Smooth muscle cell (in vitro differentiated cells): ENCODE measurements around the gene ZBTB49. TPM values are rescaled to one million over a fixed set of nuclear protein-coding genes. Genes with fewer than 3 reads are reported as not detected.

ENCODE experiments used
- DNase-seq: peaks from one replicate; lab custom pipeline; 2025; ENCODE audit not compliant: unreplicated experiment; lab: John Stamatoyannopoulos, UW
- H2AFZ ChIP-seq: fragments of 200-600 bp; sonication (generic); 2 replicates; pipeline ENCODE4 v1.6.0; 2016; ENCODE audit warnings: antibody characterized with exemption, low read depth, mild to moderate bottlenecking
- H3F3A ChIP-seq: fragments of 200-600 bp; sonication (generic); 2 replicates; pipeline ENCODE4 v1.6.0; 2017; ENCODE audit warnings: antibody characterized with exemption, low read depth
- H3K27ac ChIP-seq: fragments of 200-600 bp; sonication (generic); 2 replicates; pipeline ENCODE4 v1.5.1; 2016; ENCODE audit warnings: low read depth, mild to moderate bottlenecking
- H3K27me3 ChIP-seq: fragments of 200-600 bp; sonication (generic); 2 replicates; pipeline ENCODE4 v1.6.1; 2016; ENCODE audit warnings: low read depth, mild to moderate bottlenecking
- H3K36me3 ChIP-seq: fragments of 200-600 bp; sonication (generic); 2 replicates; pipeline ENCODE4 v1.5.1; 2016; ENCODE audit warnings: low read depth
- H3K4me1 ChIP-seq: fragments of 200-600 bp; sonication (generic); 2 replicates; pipeline ENCODE4 v1.5.1; 2016; ENCODE audit warnings: low read depth
- H3K4me2 ChIP-seq: fragments of 200-600 bp; sonication (generic); 2 replicates; pipeline ENCODE4 v1.6.0; 2016; ENCODE audit warnings: mild to moderate bottlenecking
- H3K4me3 ChIP-seq: fragments of 200-600 bp; sonication (generic); 2 replicates; pipeline ENCODE4 v1.5.1; 2016; ENCODE audit warnings: mild to moderate bottlenecking
- H3K79me2 ChIP-seq: fragments of 200-600 bp; sonication (generic); 2 replicates; pipeline ENCODE4 v1.6.0; 2016; ENCODE audit warnings: low read depth, mild to moderate bottlenecking
- H3K9ac ChIP-seq: fragments of 200-600 bp; sonication (generic); 2 replicates; pipeline ENCODE4 v1.6.0; 2016; ENCODE audit warnings: low read depth
- H3K9me3 ChIP-seq: fragments of 200-600 bp; sonication (generic); replicated peaks from 2 replicates; pipeline ENCODE4 v1.5.1; 2016; ENCODE audit warnings: low read depth
- H4K20me1 ChIP-seq: fragments of 200-600 bp; sonication (generic); 2 replicates; pipeline ENCODE4 v1.6.0; 2016; ENCODE audit warnings: low read depth
- WGBS: methylation state at CpG from one replicate; pipeline ENCODE4 v1.1.7; 2016; ENCODE audit warnings: low lambda C conversion rate; 5-methylcytosine and 5-hydroxymethylcytosine counted together
- polyA plus RNA-seq: library from polyadenylated mRNA; unstranded; fragments of >200 nt; fragmentation: Nextera tagmentation; extraction: Ambion mirVana; gene quantifications from 2 replicates; pipeline ENCODE4 v1.2.1, GENCODE V29; 2016
- total RNA-seq: library from RNA; depleted of rRNA; stranded (reverse); fragments of >200 nt; gene quantifications from 2 replicates; pipeline ENCODE4 v1.2.3, GENCODE V29; 2014
- TF ChIP-seq, protein P1 (sequence below): fragments of 200-600 bp; sonication (generic); IDR thresholded peaks from 2 replicates; pipeline ENCODE4 v1.5.1; 2017; ENCODE audit warnings: borderline replicate concordance, mild to moderate bottlenecking, antibody characterized with exemption; ENCODE audit not compliant: insufficient read depth, poor library complexity, severe bottlenecking

ZBTB49 gene
- total and polyA plus RNA-seq, 2 experiments from 2014 or later: 4.2 to 6.3 TPM

DNA sequence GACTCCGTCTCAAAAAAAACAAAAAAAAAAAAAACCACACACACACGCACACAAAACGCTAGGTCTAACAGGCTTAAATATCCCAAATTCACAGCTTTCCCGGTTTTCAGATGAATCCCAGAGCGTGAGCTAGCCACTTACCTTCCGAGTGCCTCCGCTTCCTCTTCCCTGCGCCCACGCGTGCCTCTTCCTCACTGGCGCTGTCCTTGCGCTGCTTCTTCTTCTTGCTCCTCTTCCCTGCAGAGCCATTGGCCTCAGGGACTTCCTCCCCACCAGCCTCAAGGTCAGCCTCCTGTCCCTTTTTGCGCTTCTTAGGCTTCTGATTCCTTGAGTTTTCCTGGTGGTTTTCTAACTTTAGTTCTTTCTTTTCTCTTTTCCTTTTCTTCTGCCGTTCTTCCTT, 15.8 kb upstream of the ZBTB49 start:
- Histone ChIP-seq H2AFZ (no peak overlapping the region), H3K27ac (no peak overlapping the region), H3K9me3 (no peaks in the 10 kb centered on the region), H3K79me2 (no peaks in the 10 kb centered on the region), H3K4me3 (no peak overlapping the region), H4K20me1 (no peaks in the 10 kb centered on the region), H3K27me3 (no peaks in the 10 kb centered on the region), H3F3A (no peaks in the 10 kb centered on the region), H3K36me3 (peaks cover 8% of the 10 kb centered on the region), H3K4me2 (no peak overlapping the region), H3K4me1 (no peaks in the 10 kb centered on the region), H3K9ac (no peak overlapping the region)
- no peak for DNase-seq
- WGBS: 95% methylated on average over 14 of the region's 14 CpGs
- TF ChIP-seq, protein P1, sequence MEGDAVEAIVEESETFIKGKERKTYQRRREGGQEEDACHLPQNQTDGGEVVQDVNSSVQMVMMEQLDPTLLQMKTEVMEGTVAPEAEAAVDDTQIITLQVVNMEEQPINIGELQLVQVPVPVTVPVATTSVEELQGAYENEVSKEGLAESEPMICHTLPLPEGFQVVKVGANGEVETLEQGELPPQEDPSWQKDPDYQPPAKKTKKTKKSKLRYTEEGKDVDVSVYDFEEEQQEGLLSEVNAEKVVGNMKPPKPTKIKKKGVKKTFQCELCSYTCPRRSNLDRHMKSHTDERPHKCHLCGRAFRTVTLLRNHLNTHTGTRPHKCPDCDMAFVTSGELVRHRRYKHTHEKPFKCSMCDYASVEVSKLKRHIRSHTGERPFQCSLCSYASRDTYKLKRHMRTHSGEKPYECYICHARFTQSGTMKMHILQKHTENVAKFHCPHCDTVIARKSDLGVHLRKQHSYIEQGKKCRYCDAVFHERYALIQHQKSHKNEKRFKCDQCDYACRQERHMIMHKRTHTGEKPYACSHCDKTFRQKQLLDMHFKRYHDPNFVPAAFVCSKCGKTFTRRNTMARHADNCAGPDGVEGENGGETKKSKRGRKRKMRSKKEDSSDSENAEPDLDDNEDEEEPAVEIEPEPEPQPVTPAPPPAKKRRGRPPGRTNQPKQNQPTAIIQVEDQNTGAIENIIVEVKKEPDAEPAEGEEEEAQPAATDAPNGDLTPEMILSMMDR: no peak

- Histone ChIP-seq H3F3A (no peaks in the 10 kb centered on the region), H3K9ac (no peak overlapping the region), H3K79me2 (no peaks in the 10 kb centered on the region), H2AFZ (no peak overlapping the region), H4K20me1 (no peaks in the 10 kb centered on the region), H3K27me3 (no peaks in the 10 kb centered on the region), H3K4me3 (no peak overlapping the region), H3K4me2 (no peak overlapping the region), H3K4me1 (no peaks in the 10 kb centered on the region), H3K9me3 (no peaks in the 10 kb centered on the region), H3K36me3 (peaks cover 14% of the 10 kb centered on the region), H3K27ac (no peak overlapping the region)
- no peak for DNase-seq
- 88% methylated on average over 6 of the region's 6 CpGs for WGBS
- TF ChIP-seq, protein P1: no peak
Observed at GRCh38 chr4:4277531-4277930, 12.5 kb upstream of the ZBTB49 start.

- Histone ChIP-seq H3K79me2 (peaks cover 6% of the 10 kb centered on the region), H3K9ac (no peak overlapping the region), H3K4me2 (no peak overlapping the region), H2AFZ (no peak overlapping the region), H3K36me3 (peaks cover 7% of the 10 kb centered on the region), H3K4me3 (no peak overlapping the region), H3K9me3 (no peaks in the 10 kb centered on the region), H3F3A (no peaks in the 10 kb centered on the region), H3K4me1 (no peaks in the 10 kb centered on the region), H3K27me3 (no peaks in the 10 kb centered on the region), H3K27ac (no peak overlapping the region), H4K20me1 (no peaks in the 10 kb centered on the region)
- 99% methylated on average over 6 of the region's 6 CpGs for WGBS
- TF ChIP-seq, protein P1: no peak
- no peak for DNase-seq
Observed at GRCh38 chr4:4281787-4282186, 8.3 kb upstream of the ZBTB49 start.

GRCh38 chr4:4284827-4285618, 5.0 kb upstream of the ZBTB49 start:
- no peak for DNase-seq

More at GRCh38 chr4:4284827-4285618, 5.0 kb upstream of the ZBTB49 start:
- Histone ChIP-seq H3K9me3 (no peaks in the 10 kb centered on the region), H3K79me2 (peaks cover 34% of the 10 kb centered on the region), H2AFZ (no peak overlapping the region), H3K4me2 (no peak overlapping the region), H3K27ac (no peak overlapping the region), H3K4me1 (peaks cover 6% of the 10 kb centered on the region), H3K9ac (no peak overlapping the region), H3K4me3 (no peak overlapping the region), H4K20me1 (no peaks in the 10 kb centered on the region), H3F3A (no peaks in the 10 kb centered on the region), H3K36me3 (no peaks in the 10 kb centered on the region), H3K27me3 (no peaks in the 10 kb centered on the region)
- TF ChIP-seq, protein P1: no peak
- WGBS: 83% methylated on average over 11 of the region's 11 CpGs
